MCF 10A (cell line): ENCODE measurements around the gene CPNE7. TPM values are rescaled to one million over a fixed set of nuclear protein-coding genes. Genes with fewer than 3 reads are reported as not detected.

ENCODE experiments used
- BruUV-seq: library from RNA; stranded (reverse); fragments of 400-500 nt; replicated peaks from 2 replicates; lab custom pipeline; 2021; lab: Mats Ljungman, UMichigan
- CTCF ChIA-PET: fragments of 300-600 bp; sonication (Branson Sonifier 250); formaldehyde crosslinking; extraction: SDS; loops from one replicate; lab custom pipeline; 2021; ENCODE audit warnings: antibody characterized with exemption, inconsistent platforms; lab: Yijun Ruan, JAX
- POLR2A ChIA-PET: fragments of 300-600, 350-650 bp; sonication (Branson Sonifier 250); formaldehyde crosslinking; extraction: SDS; loops from one replicate; lab custom pipeline; 2020; ENCODE audit warnings: antibody characterized with exemption, inconsistent platforms; lab: Yijun Ruan, JAX
- DNase-seq: peaks from one replicate; pipeline ENCODE4 v3.0.0-alpha.2; 2018; ENCODE audit not compliant: unreplicated experiment
- H3K27ac Mint-ChIP-seq: one replicate; pipeline ENCODE4 v1.8.0; 2022; ENCODE audit warnings: mild to moderate bottlenecking, low read depth, mixed read lengths; ENCODE audit not compliant: unreplicated experiment
- H3K27me3 Mint-ChIP-seq: one replicate; pipeline ENCODE4 v1.8.0; 2022; ENCODE audit warnings: mixed read lengths; ENCODE audit not compliant: insufficient read depth, unreplicated experiment
- H3K36me3 Mint-ChIP-seq: one replicate; pipeline ENCODE4 v1.8.0; 2022; ENCODE audit warnings: mild to moderate bottlenecking, moderate library complexity, mixed read lengths; ENCODE audit not compliant: insufficient read depth, unreplicated experiment
- H3K4me1 Mint-ChIP-seq: one replicate; pipeline ENCODE4 v1.8.0; 2022; ENCODE audit warnings: mixed read lengths; ENCODE audit not compliant: insufficient read depth, unreplicated experiment
- H3K4me3 Mint-ChIP-seq: one replicate; pipeline ENCODE4 v1.8.0; 2022; ENCODE audit warnings: mild to moderate bottlenecking, moderate library complexity, mixed read lengths; ENCODE audit not compliant: unreplicated experiment
- H3K9me3 Mint-ChIP-seq: one replicate; pipeline ENCODE4 v1.8.0; 2022; ENCODE audit warnings: mixed read lengths; ENCODE audit not compliant: unreplicated experiment
- intact Hi-C: fragments of 100-400 bp; cut with micrococcal nuclease; formaldehyde crosslinking; loops from 2 replicates; pipeline ENCODE4 v1.14.1; 2022
- total RNA-seq: library from RNA; stranded (reverse); gene quantifications from 2 replicates; pipeline ENCODE4 v1.2.3, GENCODE V29; 2022
- TF ChIP-seq, protein P1 (sequence below): fragments of 200-600 bp; IDR thresholded peaks from one replicate; pipeline ENCODE4 v1.8.0; 2022; ENCODE audit warnings: antibody characterized with exemption, mild to moderate bottlenecking; ENCODE audit not compliant: unreplicated experiment

Gene CPNE7
- total RNA-seq, 1 experiment from 2014 or later = 86.8 TPM

GRCh38 chr16:89642574-89642973 is 67.0 kb downstream of the CPNE7 start:
- TF ChIP-seq, protein P1, sequence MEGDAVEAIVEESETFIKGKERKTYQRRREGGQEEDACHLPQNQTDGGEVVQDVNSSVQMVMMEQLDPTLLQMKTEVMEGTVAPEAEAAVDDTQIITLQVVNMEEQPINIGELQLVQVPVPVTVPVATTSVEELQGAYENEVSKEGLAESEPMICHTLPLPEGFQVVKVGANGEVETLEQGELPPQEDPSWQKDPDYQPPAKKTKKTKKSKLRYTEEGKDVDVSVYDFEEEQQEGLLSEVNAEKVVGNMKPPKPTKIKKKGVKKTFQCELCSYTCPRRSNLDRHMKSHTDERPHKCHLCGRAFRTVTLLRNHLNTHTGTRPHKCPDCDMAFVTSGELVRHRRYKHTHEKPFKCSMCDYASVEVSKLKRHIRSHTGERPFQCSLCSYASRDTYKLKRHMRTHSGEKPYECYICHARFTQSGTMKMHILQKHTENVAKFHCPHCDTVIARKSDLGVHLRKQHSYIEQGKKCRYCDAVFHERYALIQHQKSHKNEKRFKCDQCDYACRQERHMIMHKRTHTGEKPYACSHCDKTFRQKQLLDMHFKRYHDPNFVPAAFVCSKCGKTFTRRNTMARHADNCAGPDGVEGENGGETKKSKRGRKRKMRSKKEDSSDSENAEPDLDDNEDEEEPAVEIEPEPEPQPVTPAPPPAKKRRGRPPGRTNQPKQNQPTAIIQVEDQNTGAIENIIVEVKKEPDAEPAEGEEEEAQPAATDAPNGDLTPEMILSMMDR = no peak
- POLR2A ChIA-PET = interaction anchor here (1.5 kb wide), 2 partner anchors 10 to 134 kb away, joined by 3 to 4 read pairs; partner anchors contain the start of gene SPG7
- Mint-ChIP-seq H3K27me3 (no peaks in the 10 kb centered on the region), H3K4me1 (peaks cover 12% of the 10 kb centered on the region), H3K36me3 (peaks cover 28% of the 10 kb centered on the region), H3K4me3 (no peak overlapping the region), H3K9me3 (no peaks in the 10 kb centered on the region), H3K27ac (no peak overlapping the region)
- BruUV-seq = TSS peak; percentile 9
- no peak for DNase-seq
- CTCF ChIA-PET = interaction anchor here (0.8 to 4.7 kb wide), 6 partner anchors 10 to 86 kb away, joined by 3 to 27 read pairs (median 6); partner anchors contain the start of gene DPEP1
- intact Hi-C loops = no loop called here

GRCh38 chr16:89643769-89644300 is 68.3 kb downstream of the CPNE7 start:
- no TSS peak for BruUV-seq
- intact Hi-C loops = no loop called here
- H3K36me3 Mint-ChIP-seq = peaks cover 29% of the 10 kb centered on the region
- DNase-seq = no peak
- ChIA-PET CTCF (interaction anchor here (4.7 kb wide), 1 partner anchor 28 kb away, joined by 27 read pairs; no protein-coding TSS in a partner anchor), POLR2A (interaction anchor here (1.2 kb wide), 1 partner anchor 9 kb away, joined by 3 read pairs; no protein-coding TSS in a partner anchor)
- TF ChIP-seq, protein P1 = no peak
- H3K9me3 Mint-ChIP-seq = no peaks in the 10 kb centered on the region
- H3K4me3 Mint-ChIP-seq = no peak overlapping the region
- no peaks in the 10 kb centered on the region for H3K27me3 Mint-ChIP-seq
- H3K27ac Mint-ChIP-seq = no peak overlapping the region
- H3K4me1 Mint-ChIP-seq = peaks cover 12% of the 10 kb centered on the region

GRCh38 chr16:89645122-89645521 is 69.6 kb downstream of the CPNE7 start:
- H3K4me1 Mint-ChIP-seq = peaks cover 12% of the 10 kb centered on the region
- H3K36me3 Mint-ChIP-seq = peaks cover 38% of the 10 kb centered on the region
- DNase-seq = no peak
- H3K9me3 Mint-ChIP-seq = no peaks in the 10 kb centered on the region
- no peak overlapping the region for H3K4me3 Mint-ChIP-seq
- no peaks in the 10 kb centered on the region for H3K27me3 Mint-ChIP-seq
- intact Hi-C loops = no loop called here
- ChIA-PET CTCF (interaction anchor here (0.6 kb wide), 1 partner anchor 55 kb away, joined by 3 read pairs; no protein-coding TSS in a partner anchor), POLR2A (no interaction called here)
- TF ChIP-seq, protein P1 = no peak
- no TSS peak for BruUV-seq
- H3K27ac Mint-ChIP-seq = no peak overlapping the region

DNA sequence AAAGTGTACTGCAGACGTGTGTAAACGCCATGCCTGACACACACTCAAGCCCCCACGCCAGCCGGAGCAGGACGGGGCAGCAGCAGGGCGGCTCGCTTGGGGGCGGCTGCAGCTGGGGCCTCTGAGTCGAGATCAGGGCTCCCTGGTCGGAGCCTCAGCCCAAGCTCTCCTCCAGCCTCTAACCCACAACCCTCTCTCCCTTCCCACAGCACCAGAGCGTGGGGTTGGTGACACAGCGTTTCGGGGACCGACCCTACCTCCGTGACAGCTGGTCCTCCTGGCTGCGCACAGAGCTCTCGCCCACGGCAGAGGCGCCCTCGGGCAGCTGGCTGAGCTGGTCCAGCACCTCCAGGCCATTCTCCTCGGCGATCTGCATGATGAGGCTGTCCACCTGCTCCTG is 70.7 kb downstream of the CPNE7 start:
- no peak overlapping the region for H3K27ac Mint-ChIP-seq
- DNase-seq = no peak
- no TSS peak for BruUV-seq
- CTCF ChIA-PET = no interaction called here
- peaks cover 5% of the 10 kb centered on the region for H3K4me1 Mint-ChIP-seq
- H3K9me3 Mint-ChIP-seq = no peaks in the 10 kb centered on the region
- intact Hi-C loops = no loop called here
- TF ChIP-seq, protein P1 = no peak
- H3K27me3 Mint-ChIP-seq = no peaks in the 10 kb centered on the region
- POLR2A ChIA-PET = no interaction called here
- peaks cover 42% of the 10 kb centered on the region for H3K36me3 Mint-ChIP-seq
- H3K4me3 Mint-ChIP-seq = no peak overlapping the region

Other genes with a start within 250 kb of the CPNE7 start
- 218 and 237 TPM in 2 replicates for gene ANKRD11, start 85.2 kb upstream of the CPNE7 start, total RNA-seq
- gene SPG7, start 67.4 kb upstream of the CPNE7 start, total RNA-seq = 82.4 and 92.3 TPM in 2 replicates
- 3,133 and 3,148 TPM in 2 replicates for gene RPL13, start 15.1 kb upstream of the CPNE7 start, total RNA-seq
- 0.29 and 0.82 TPM in 2 replicates for gene DPEP1, start 37.9 kb downstream of the CPNE7 start, total RNA-seq
- gene CHMP1A, start 82.0 kb downstream of the CPNE7 start, total RNA-seq = 59.7 and 62.4 TPM in 2 replicates
- gene SPATA33, start 82.1 kb downstream of the CPNE7 start, total RNA-seq = 7.2 and 9.5 TPM in 2 replicates
- 73.0 and 83.4 TPM in 2 replicates for gene CDK10, start 110.9 kb downstream of the CPNE7 start, total RNA-seq
- gene SPATA2L, start 125.9 kb downstream of the CPNE7 start, total RNA-seq = 12.1 and 12.5 TPM in 2 replicates
- gene VPS9D1, start 145.1 kb downstream of the CPNE7 start, total RNA-seq = 12.0 and 13.2 TPM in 2 replicates
- gene ZNF276, start 145.8 kb downstream of the CPNE7 start, total RNA-seq = 32.7 and 33.6 TPM in 2 replicates
- 18.5 and 30.6 TPM in 2 replicates for gene FANCA, start 240.9 kb downstream of the CPNE7 start, total RNA-seq